ENCODE results near the gene RARA. TPM values are rescaled to one million over a fixed set of nuclear protein-coding genes. Genes with fewer than 3 reads are reported as not detected.

Gene RARA
- total RNA-seq, 1 donor from 2014 or later = 34.9 TPM

DNA sequence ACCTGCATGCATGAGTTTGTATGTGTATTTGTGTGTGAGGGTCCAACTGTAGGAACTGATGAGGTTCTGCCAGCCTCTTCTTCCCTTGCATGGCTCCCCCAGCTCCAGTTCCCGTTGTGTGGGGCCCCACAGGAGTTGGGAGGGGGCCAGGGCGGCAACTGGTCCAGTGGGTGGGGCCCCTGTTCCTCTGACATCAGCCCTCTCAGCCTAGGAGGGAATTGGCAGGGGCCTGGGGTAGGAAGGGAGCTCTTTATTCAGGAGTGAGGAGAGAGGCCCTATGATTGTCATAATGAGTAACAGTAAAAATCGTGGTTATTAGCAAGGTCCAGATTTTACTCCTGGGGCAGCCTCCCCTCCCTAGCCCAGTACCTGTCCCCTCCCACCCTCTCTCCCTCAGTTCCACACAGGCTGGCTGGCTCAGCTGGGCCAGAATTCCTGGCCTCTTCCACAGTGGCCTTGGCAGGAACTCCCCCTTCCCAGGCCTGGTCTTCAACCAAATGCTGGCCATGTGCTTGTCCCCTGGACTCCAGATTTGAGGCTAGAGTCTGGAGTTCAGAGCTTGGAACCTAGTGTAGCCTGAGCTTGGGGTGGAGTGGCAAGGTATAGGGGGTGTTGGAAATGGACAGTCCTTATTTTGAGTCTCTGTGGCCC is 18.9 kb downstream of the RARA start:
- DNase-seq (ENCODE audit: low spot score) = no peak

DNA sequence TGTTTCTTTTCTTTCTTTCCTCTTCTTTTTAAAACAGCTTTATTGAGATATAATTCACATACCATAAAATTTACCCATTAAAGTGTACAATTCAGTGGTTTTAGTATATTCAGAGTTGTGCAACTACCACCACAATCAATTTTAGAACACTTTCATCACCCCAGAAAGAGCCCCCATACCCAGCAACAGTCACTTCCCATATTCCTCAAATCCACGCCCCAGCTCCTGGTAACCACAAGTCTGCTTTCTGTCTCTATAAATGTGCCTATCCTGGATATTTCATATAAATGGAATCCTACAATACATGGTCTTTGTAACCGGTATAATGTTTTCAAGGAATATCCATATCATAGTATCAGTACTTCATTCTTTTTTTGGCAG is 19.4 kb downstream of the RARA start:
- no peak for DNase-seq (ENCODE audit: low spot score)

DNA sequence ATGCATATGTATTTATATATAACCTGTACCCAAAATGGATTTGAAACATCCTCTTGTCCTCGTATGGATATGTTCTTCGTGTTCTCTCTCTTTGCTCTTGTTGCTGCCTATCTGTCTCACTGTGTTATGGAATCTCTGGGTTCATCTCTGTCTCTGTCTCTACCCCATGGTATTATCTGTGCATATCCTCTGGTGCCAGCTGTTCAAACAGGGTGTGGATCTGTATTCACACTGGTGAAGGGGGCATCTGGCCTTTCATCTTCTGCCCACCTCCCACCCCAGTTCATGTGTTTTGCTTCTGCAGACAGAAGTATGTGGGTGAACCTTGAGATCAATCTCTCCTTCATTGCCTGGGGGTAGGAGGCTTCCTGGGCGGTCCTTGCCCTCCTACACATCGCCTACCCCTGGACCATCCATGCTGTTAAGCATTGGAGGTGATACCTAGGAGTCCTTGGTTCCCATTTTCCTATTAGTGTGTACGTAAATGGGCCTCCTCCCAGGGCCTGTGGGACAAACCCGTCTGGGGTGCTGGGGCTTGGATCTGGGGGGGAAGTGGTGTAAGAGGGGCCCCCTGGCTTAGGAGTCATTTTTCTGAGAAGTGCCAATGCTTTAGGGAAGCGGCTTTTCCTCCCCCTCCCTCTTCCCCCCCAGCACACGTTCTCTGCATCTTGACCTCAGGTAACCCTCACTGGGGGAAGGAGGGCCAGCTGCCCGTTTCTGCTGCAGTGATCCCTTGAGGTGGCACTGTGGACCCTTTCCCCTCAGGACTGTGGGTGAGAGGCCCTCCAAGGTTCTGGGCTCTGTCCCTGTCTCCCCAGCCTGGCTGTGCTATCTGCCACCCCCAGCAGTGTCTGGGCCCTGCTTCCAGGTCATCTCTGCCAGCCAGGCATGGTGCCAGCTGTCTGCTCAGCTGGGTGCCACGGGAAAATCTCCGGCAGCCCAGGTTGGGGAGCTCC is 21.1 kb downstream of the RARA start:
- DNase-seq (ENCODE audit: low spot score) = no peak

DNA sequence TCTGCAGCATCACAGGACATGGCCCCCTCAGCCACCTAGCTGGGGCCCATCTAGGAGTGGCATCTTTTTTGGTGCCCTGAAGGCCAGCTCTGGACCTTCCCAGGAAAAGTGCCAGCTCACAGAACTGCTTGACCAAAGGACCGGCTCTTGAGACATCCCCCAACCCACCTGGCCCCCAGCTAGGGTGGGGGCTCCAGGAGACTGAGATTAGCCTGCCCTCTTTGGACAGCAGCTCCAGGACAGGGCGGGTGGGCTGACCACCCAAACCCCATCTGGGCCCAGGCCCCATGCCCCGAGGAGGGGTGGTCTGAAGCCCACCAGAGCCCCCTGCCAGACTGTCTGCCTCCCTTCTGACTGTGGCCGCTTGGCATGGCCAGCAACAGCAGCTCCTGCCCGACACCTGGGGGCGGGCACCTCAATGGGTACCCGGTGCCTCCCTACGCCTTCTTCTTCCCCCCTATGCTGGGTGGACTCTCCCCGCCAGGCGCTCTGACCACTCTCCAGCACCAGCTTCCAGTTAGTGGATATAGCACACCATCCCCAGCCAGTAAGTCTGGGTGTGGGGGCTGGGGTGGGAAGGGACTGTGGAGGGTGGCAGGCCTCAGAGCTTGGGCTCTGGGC is 22.0 kb downstream of the RARA start:
- no peak for DNase-seq (ENCODE audit: low spot score)

DNA sequence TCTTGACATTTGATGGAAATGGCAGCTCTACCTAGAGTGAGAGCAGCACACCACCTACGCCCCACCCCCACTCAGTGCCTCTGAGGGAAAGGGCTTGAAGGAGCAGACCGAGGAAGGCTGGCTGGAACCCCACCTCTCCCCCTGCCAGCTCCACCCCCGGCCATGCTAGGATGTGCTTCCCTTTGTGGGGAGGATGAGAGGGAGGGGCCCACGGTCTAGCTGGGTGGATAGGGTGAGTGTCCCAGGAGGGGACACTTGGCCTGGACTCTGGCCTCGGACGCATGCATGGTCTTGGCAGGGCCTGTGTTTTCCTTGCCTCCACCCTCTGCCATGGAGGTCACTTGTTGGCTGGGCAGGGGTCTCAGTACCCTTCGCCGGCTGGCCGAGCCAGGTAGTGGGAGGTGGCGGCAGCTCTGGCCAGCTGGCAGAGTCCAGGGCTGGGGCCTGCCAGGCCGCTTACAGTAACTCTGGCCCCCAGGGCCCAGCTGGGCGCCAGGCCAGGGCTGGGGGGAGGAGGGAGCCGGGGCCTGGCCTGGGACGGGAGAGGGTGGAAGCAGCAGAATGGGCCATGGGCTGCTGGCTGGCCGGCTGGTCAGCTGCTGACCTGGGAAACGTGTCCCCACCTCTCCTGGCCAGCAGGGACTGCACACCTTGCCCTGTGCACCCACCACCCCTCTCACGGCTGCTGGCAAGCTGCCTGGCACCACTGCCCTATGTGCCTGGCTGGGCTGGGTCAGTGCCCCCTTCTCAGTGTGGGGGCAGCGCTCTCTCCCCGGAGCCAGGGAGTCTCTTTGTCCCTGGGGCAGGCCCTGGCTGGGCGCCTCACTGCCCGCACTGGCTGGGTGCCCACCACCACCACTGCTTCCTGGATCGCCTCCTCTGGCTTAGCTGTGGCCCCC is 23.0 kb downstream of the RARA start:
- DNase-seq (ENCODE audit: low spot score) = peak; percentile 85

DNA sequence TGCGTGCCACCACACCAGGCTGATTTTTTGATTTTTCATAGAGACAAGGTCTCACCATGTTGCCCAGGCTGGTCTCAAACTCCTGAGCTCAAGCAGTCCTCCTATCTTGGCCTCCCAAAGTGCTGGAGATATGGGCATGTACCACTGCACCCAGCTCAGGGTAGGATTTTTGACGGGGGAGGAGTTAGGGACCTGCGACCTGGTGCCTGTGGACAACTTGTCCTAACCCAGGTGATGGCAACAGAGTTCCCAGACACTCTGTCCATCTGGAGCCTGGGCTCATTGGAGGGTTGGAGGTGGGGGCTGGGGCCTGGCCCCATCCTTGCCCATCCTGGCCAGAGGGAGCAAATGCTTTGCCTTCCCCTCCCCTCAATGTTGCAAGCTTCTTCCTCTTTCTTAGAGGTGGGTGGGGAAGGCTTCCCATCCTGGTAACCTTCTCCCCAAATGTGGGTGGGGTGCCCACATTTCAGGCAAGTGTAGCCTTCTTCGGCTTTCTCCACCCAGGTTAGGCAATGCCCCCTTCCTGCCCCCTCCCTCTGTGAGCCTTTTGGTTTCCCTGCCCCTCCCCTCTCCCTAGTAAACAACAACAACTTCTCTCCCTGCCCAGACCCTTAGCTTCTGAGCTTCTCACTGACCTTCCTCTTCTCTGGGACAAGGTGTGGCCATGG is 24.9 kb downstream of the RARA start:
- DNase-seq (ENCODE audit: low spot score) = no peak

DNA sequence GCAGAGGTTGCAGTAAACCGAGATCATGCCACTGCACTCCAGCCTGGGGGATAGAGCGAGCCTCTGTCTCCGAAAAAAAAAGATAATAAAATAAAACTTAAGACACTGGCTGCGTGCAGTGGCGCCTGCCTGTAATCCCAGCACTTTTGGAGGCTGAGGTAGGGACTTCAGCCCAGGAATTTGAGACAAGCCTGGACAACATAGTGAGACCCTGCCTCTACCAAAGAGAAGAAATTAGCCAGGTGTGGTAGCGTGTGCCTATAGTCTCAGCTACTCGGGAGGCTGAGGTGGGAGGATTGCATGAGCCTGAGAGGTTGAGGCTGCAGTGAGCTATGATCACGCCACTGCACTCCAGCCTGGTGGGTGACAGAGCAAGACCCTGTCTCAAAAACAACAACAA is 26.6 kb downstream of the RARA start:
- no peak for DNase-seq (ENCODE audit: low spot score)

DNA sequence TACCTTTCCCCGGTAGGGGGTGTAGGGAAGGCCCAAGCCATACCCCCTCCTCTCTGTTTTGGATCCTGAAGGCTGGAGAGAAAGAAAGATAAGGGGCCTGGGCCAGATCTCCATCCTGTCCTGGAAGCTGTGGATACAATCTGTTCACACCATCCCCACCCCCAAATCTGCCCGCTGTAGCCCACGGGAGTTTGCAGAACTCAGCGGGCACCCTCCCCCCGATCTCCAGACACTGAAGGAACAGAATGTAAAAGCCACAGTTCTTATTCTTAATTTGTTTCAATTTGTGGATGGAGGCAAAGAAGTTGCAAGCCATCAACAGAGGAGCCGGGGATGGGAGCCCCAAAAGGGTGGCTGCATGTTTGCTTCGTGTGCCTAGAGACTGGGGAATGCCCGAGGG is 28.4 kb downstream of the RARA start:
- DNase-seq (ENCODE audit: low spot score) = no peak

DNA sequence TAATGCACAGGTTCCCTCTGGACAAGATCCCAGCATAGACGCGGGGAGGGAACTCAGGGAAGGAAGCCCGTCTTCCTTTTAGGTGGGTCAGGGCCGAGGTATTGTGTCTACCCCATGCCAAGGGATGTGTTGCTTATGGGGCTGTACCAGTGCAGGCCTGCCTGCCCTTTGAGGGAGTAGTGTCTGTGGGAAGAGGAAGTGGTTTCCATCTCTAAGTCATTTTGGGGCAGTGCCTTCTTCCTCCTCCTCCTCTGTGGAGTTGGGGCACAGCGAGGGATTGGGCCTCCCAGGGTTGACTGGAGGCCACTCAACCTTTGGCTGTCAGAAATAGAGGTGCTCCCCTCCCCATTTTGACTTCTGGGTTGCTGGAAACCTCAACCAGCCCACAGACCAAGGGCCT is 29.1 kb downstream of the RARA start:
- no peak for DNase-seq (ENCODE audit: low spot score)

DNA sequence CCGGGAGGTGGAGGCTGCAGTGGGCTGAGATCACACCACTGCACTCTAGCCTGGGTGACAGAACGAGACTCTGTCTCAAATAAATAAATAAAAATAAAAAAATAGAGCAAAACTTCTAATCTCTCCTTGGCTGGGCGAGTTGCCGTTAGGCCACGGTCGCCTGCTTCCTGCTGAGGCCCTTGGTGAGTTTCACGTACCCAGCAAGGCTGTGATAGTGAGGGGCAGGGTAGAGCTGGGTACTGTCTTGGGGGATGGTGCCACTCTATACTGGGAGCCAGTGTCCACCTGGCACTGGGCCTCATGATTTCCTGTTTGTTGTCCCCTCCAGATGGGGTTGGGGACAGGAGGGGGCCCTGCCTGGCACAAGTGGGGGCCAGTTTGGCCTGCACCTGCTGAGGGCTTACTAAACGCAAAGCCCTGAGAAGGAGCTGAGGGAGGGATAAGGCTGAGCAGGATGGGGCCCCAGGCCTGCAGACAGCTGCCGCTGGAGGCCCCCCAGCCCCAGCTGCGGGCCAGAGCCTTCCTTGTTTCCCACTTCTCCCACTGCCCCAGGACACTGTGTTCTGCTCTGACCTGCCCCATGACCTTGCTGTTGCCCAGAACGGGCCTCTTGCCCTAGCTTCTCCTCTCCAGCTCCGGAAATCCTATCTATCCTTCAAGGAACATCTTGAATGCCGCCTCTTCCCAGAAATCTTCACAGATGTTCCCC is 30.1 kb downstream of the RARA start:
- DNase-seq (ENCODE audit: low spot score) = no peak

DNA sequence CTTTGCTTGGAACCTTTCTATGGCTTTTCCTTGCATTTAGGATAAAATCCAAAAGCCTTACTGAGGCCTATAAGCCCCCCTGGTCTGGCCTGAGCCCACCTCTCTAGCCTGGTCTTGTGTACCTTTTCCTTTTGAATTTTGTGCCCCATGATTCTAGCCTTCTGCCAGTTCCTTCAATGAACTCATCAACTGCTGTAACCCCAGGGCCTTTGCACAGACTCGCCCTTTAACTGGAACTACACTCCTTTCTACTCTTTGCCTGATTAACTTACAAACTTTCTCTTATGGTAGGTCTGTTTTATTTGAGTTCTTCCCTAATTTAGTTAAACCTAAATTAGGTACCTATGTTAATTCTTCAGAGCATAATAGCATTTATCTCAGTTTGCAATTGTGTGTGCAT is 31.3 kb downstream of the RARA start:
- no peak for DNase-seq (ENCODE audit: low spot score)

DNA sequence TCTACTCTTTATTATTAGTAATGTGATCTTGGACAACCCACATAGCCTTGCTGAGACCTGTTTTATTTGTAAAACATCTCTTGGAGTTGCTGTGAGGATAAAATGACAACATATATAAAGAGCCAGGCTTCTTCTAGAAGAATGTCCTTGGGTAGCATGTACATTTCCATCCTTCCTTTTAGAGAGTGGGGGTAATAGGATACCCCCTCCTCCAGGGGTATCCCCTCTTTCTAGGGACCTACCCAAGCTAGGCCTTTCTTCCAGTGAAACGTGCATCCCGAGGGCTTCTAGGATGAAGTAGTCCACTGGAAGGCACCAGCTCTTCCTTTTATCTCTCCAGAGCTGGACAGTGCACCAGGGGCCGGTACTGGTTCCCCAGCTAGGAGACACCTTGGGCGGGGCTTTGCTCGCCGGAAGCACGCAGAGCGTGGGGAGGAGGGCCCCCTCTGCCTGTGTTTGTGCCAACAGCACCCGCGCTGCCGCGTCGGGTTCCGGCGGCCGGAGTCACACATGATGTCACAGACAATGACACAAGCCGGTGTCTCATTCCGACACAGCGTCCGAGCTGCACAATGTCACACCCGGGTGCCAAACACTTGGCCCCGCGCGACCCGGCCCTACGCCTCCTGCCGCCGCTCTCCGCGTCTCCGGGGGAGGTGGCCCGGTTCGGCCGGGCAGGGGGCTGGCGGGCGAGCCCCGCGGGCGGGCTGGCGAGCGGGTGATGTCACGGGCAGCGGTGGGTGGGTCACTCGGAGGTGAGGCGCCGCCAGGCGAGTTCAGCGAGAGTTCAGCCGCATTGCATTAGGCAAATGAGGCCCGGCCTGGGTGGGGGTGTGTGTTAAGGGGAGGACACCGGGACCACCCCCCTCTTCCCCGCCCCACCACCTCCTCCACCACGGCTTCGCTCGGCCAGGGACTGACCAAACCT is 32.2 kb downstream of the RARA start:
- DNase-seq (ENCODE audit: low spot score) = peak; percentile 91

DNA sequence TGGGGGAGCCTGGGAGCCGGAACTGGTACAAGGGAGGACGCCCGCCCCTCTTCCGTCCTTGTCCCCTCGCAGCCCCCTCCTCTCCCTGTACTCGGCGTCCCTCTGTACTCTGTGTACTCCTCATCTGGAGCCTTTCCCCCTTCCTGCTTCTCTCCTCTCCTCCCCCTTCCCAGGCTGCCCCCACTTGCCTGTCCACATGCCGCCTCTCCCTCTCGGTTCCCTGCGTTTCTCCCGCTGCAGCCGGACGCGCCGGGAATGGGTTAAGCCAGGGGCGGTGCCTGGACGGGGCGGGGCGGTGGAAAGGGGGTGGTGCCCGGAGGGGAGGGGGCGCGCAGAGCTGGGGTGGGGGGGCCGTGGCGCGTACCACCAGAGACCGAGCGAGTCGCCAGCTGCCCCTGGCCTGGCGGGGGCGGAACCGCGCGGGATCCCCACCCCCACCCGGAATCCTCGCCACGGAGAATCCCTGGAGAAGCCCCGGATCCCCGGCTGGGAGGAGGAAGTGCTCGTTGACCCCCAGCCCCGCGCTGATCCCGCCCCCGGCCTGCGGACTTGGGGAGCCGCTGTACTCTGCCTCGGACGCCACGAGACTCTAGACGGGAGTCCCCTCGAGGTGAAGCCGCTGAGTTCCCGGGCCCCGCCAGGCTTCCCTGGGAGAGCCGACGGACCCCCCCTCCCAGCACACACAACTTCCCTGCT is 33.0 kb downstream of the RARA start:
- DNase-seq (ENCODE audit: low spot score) = peak; percentile 87

DNA sequence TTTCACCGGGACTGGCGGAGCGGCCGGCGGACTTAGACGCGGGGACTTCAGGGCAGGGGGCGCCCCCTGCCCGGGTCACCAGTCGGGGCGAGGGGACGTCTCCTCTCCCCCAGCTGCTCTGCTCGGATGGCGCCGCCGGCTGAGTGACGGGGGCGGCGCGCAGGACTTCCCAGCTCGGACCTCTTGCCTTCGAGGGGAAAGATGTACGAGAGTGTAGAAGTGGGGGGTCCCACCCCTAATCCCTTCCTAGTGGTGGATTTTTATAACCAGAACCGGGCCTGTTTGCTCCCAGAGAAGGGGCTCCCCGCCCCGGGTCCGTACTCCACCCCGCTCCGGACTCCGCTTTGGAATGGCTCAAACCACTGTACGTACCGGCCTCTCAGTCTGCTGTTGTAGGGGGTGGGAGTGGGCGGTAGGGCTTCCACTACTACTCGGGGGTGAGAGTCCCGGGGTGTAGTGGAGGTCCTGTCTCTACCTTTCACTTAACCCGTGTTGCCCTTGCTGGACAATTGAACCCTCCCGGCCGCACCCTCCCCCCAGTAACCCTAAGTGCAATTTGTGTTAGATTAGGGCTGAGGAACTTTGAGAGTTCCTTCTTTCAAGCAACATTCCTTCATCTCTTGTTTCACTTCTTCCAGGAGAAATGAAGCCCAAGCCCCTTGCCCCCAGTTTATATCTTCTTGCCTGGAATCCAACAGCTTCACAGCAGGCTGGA is 33.7 kb downstream of the RARA start:
- DNase-seq (ENCODE audit: low spot score) = no peak

DNA sequence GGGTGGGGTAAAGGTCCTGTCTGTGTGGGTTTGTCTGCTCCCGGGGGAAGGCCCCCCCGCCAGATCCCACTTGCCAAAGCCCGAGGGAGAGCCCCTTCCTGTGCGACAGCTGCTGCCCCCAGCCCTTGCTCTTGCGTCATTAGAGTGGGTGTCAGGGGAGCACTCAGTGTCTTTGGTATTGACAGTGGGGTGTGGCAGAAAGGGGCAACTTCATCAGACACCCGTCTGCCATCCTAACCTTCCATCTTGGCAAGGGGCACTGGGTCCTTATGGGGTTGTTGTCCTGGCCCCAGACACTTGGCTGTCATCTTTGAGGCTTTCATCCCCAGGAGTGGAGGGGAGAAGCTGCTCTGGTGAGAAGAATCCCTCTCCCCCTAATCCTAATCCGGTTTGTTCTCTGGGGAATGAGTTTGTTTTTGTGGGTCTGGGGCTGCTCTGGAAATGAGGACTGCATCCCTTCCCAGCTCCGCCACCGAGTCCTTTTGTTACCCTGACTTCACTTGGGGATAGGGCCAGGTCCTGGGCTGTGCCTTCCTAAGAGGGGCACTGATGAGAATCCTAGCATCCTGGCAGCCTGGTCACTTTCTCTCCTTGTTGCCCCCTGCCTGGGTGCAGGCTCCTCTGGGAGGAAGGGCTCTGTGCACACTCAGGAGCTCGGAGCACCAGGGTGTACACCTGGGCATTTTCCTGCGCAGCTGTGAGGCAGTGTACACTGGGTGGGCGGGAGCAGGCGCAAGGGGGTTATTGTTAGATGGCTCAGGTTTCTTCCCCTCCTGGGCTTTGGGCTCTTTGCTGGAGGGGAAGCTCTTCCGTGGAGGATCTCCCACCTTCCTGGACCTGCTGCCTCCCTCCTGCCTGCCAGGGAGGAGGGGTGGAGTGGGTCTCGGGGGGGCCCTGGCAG is 34.5 kb downstream of the RARA start:
- DNase-seq (ENCODE audit: low spot score) = no peak

DNA sequence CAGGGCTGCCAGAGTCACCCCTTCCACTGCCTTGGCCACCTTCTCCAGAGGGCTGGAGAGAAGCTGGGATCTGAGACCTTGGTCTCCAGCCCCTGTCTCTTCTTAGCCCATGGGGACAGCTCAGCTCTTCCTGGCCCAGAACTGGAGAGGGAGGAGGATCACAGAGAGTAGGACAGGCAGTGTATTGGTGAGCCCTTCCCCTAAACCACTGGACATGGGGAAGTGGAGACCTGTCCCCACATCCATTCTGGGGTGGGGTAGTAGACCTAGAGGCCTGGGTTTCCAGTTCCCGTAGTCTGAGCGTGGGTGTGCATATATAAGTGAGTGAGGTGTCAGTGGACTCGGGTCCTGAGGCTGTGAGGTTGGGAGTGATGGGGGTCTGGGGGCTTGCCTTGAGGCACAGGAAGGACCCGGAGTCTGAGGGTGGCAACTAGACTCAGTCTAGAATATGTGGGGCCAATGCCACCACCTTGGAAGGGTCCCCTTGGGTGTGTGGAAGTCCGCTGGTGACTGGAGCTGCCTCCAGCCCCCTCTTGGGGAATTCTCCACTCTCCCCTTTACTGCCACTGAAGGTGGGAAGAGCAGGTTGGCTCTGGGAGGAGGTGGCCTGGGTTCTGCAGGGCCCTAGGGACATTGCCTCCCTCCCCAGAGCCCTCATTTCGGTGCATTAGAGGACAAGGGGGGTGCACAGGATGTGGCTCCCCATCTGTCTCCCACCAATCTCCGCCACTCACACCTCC is 35.6 kb downstream of the RARA start:
- no peak for DNase-seq (ENCODE audit: low spot score)

Data from ureter (tissue), 1 donor.